OCI-LY1 (cell line): ENCODE measurements around the gene ZBTB8B.

Experiments used
- CTCF ChIP-seq: fragments of 200-600 bp; sonication (generic), shearing (Covaris generic); IDR thresholded peaks from 2 replicates; pipeline ENCODE4 v1.5.1; 2017; ENCODE audit warnings: mild to moderate bottlenecking, antibody characterized with exemption, low read length, moderate library complexity, mixed read lengths
- EZH2 ChIP-seq: fragments of 200-600 bp; sonication (generic), shearing (Covaris generic); IDR thresholded peaks from 2 replicates; pipeline ENCODE4 v1.8.0; 2017; ENCODE audit warnings: borderline replicate concordance, mixed run types, mild to moderate bottlenecking, antibody characterized with exemption, low read length, moderate library complexity, mixed read lengths

GRCh38 chr1:32509939-32510338 lies 45.1 kb downstream of the ZBTB8B start:
- no peak for TF ChIP-seq CTCF
- no peak for TF ChIP-seq EZH2
